ENCODE data around the gene TBXA2R.

GRCh38 chr19:3586707-3587346 lies 19.8 kb downstream of the TBXA2R start:
- TF ChIP-seq CTCF (conservative IDR thresholded peaks at IDR 0.05) (no peak), EZH2 (IDR thresholded peaks at IDR 0.05; ENCODE audit: low read depth) (no peak)

All from PC-9 (cell line).